Left lung (tissue), 10 donors: Measurements from ENCODE around the gene NT5DC4. TPM values are rescaled to one million over a fixed set of nuclear protein-coding genes. Genes with fewer than 3 reads are reported as not detected.
A peak's percentile ranks its signal among the peaks of the same experiment; 100 is the strongest.
"Not testable (repeated sequence)": the region's sequence is repeated elsewhere in the genome, so short reads cannot be mapped to it uniquely, and the experiment has no call there.

Experiments
- ATAC-seq: fragments of 200-7000 bp; cut with Tn5 transposase; one replicate; pipeline ENCODE4 v1.9.1; 2020; ENCODE audit warnings: moderate library complexity
- DNase-seq, 4 donors: peaks; one replicate each; pipeline ENCODE4 v3.0.0-alpha.2; 2013 to 2020
- H3K27ac ChIP-seq, 2 donors: fragments of 200-600 bp; sonication (generic) in 1 of 2; one replicate each; pipeline versions ENCODE4 v1.5.0 to v1.8.0; 2020 to 2021
- H3K27me3 ChIP-seq, 2 donors: fragments of 200-600 bp; sonication (generic) in 1 of 2; one replicate each; pipeline versions ENCODE4 v1.5.0 to v1.8.0; 2020 to 2021
- H3K36me3 ChIP-seq, 2 donors: fragments of 200-600 bp; sonication (generic) in 1 of 2; one replicate each; pipeline versions ENCODE4 v1.5.0 to v1.8.0; 2020 to 2021
- H3K4me1 ChIP-seq, 2 donors: fragments of 200-600 bp; one replicate each; pipeline ENCODE4 v1.8.0; 2021
- H3K4me3 ChIP-seq, 2 donors: fragments of 200-600 bp; sonication (generic) in 1 of 2; one replicate each; pipeline versions ENCODE4 v1.5.0 to v1.8.0; 2020 to 2021; ENCODE audit warnings: mild to moderate bottlenecking in 1 of 2
- H3K9me3 ChIP-seq, 2 donors: fragments of 200-600 bp; sonication (generic) in 1 of 2; one replicate each; pipeline versions ENCODE4 v1.5.0 to v1.8.0; 2020 to 2021
- CTCF ChIP-seq, 2 donors: fragments of 200-600 bp; sonication (generic) in 1 of 2; IDR thresholded peaks; one replicate each; pipeline versions ENCODE4 v1.5.0 to v1.8.0; 2021; ENCODE audit warnings: antibody characterized with exemption in 2 of 2
- intact Hi-C, 2 donors: fragments of 100-400 bp; cut with DNase I; formaldehyde crosslinking; loops; one replicate each; pipeline versions ENCODE4 v1.11.2 to v1.14.2; 2022
- polyA plus RNA-seq, 6 donors: library from polyadenylated mRNA; unstranded; fragments of 120-200 nt; gene quantifications; one replicate each; pipeline ENCODE4 v1.2.1, GENCODE V29; 2013; ENCODE audit not compliant: insufficient read length in 6 of 6
- total RNA-seq, 2 donors: library from RNA; stranded (reverse); fragmentation: NEBNext Ultra II Directional; extraction: Animal tissue kit (Norgen Biotek cat#: 25700); gene quantifications; one replicate each; pipeline ENCODE4 v1.2.1, GENCODE V29; 2021
- donor health status: DM: no; HTN: yes; CAD: no.
- donor health status: DM: no; HTN: no; CAD: no.

The NT5DC4 gene
- total and polyA plus RNA-seq, 8 donors, result 0.08 to 1.1 (median 0.38) TPM; not detected in 4

GRCh38 chr2:112699984-112700667 is 20.7 kb upstream of the NT5DC4 start:
- TF ChIP-seq CTCF (IDR thresholded peaks at IDR 0.05), result no peak
- ATAC-seq (peak; percentile 65), DNase-seq (no peak)
- intact Hi-C loops, result no loop called here
- Histone ChIP-seq H3K4me3 (no peak overlapping the region), H3K27me3 (no peaks in the 10 kb centered on the region), H3K4me1 (peaks cover 0 to 28% of the 10 kb centered on the region in 2 donors), H3K27ac (peak overlapping the region; percentile 37 to 92), H3K36me3 (no peaks in the 10 kb centered on the region), H3K9me3 (no peaks in the 10 kb centered on the region)

GRCh38 chr2:112701052-112701451 is 19.8 kb upstream of the NT5DC4 start:
- peak; percentile 77 for ATAC-seq
- Histone ChIP-seq H3K9me3 (no peaks in the 10 kb centered on the region), H3K4me3 (no peak overlapping the region), H3K27me3 (no peaks in the 10 kb centered on the region), H3K4me1 (peaks cover 0 to 32% of the 10 kb centered on the region in 2 donors), H3K27ac (peak overlapping the region; percentile 37 to 92), H3K36me3 (no peaks in the 10 kb centered on the region)
- DNase-seq, result peak in 3 of 4 donors; percentile 10 to 53 (median 42)
- intact Hi-C loops, result no loop called here
- TF ChIP-seq CTCF (IDR thresholded peaks at IDR 0.05), result no peak

GRCh38 chr2:112703684-112704083 is 17.1 kb upstream of the NT5DC4 start:
- Histone ChIP-seq H3K4me1 (peaks cover under 1 to 54% of the 10 kb centered on the region in 2 donors), H3K27me3 (no peaks in the 10 kb centered on the region), H3K36me3 (no peaks in the 10 kb centered on the region), H3K27ac (no peak overlapping the region), H3K4me3 (no peak overlapping the region), H3K9me3 (no peaks in the 10 kb centered on the region)
- ATAC-seq, result no peak
- peak in 1 of 4 donors; percentile 4 for DNase-seq
- intact Hi-C loops, result no loop called here
- TF ChIP-seq CTCF (IDR thresholded peaks at IDR 0.05), result no peak

GRCh38 chr2:112705575-112705974 is 15.2 kb upstream of the NT5DC4 start:
- Histone ChIP-seq H3K9me3 (no peaks in the 10 kb centered on the region), H3K4me3 (no peak overlapping the region), H3K27ac (no peak overlapping the region), H3K4me1 (peaks cover 4 to 50% of the 10 kb centered on the region in 2 donors), H3K27me3 (no peaks in the 10 kb centered on the region), H3K36me3 (no peaks in the 10 kb centered on the region)
- intact Hi-C loops, result no loop called here
- no peak for TF ChIP-seq CTCF (IDR thresholded peaks at IDR 0.05)
- DNase-seq, result peak in 1 of 4 donors; percentile 10
- no peak for ATAC-seq

- no peaks in the 10 kb centered on the region for H3K9me3 ChIP-seq
- ATAC-seq (peak; percentile 36), DNase-seq (peak in 1 of 4 donors; percentile 26)
- intact Hi-C loops, result no loop called here
- H3K4me1 ChIP-seq, result peaks cover 4 to 43% of the 10 kb centered on the region in 2 donors
- H3K4me3 ChIP-seq, result no peak overlapping the region
- no peaks in the 10 kb centered on the region for H3K36me3 ChIP-seq
- H3K27me3 ChIP-seq, result no peaks in the 10 kb centered on the region
- no peak overlapping the region for H3K27ac ChIP-seq
- TF ChIP-seq CTCF (IDR thresholded peaks at IDR 0.05), result no peak
Measured at GRCh38 chr2:112706170-112706664, 14.6 kb upstream of the NT5DC4 start.

GRCh38 chr2:112706947-112707346 is 13.9 kb upstream of the NT5DC4 start:
- ATAC-seq, H3K4me3 ChIP-seq, H3K9me3 ChIP-seq, H3K36me3 ChIP-seq, intact Hi-C loops, H3K27me3 ChIP-seq: not testable (repeated sequence)
- H3K4me1 ChIP-seq, result peaks cover 4 to 41% of the 10 kb centered on the region in 2 donors
- H3K27ac ChIP-seq, result peak overlapping the region in 1 of 2 donors; percentile 86
- peak in 1 of 4 donors; percentile 11 for DNase-seq
